ENCODE data around the gene CCDC110. TPM values are rescaled to one million over a fixed set of nuclear protein-coding genes. Genes with fewer than 3 reads are reported as not detected.

The CCDC110 gene
- total and polyA plus RNA-seq, 2 of the 13 experiments (the other 11 are each of a cell fraction or from before 2014, with no cell fraction given) = not detected

- TF ChIP-seq, protein P1, sequence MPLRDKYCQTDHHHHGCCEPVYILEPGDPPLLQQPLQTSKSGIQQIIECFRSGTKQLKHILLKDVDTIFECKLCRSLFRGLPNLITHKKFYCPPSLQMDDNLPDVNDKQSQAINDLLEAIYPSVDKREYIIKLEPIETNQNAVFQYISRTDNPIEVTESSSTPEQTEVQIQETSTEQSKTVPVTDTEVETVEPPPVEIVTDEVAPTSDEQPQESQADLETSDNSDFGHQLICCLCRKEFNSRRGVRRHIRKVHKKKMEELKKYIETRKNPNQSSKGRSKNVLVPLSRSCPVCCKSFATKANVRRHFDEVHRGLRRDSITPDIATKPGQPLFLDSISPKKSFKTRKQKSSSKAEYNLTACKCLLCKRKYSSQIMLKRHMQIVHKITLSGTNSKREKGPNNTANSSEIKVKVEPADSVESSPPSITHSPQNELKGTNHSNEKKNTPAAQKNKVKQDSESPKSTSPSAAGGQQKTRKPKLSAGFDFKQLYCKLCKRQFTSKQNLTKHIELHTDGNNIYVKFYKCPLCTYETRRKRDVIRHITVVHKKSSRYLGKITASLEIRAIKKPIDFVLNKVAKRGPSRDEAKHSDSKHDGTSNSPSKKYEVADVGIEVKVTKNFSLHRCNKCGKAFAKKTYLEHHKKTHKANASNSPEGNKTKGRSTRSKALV (CRISPR knock-in tag; IDR thresholded peaks at IDR 0.05) = 0 out of 2 replicates have a peak, but pooled peaks have one; percentile 39
- TF ChIP-seq FIP1L1 (IDR thresholded peaks at IDR 0.05; ENCODE audit: borderline replicate concordance, insufficient read depth, low read depth, low read length) (no peak), ZKSCAN8 (CRISPR knock-in tag; IDR thresholded peaks at IDR 0.05; ENCODE audit: borderline replicate concordance) (no peak), NFATC3 (CRISPR knock-in tag; IDR thresholded peaks at IDR 0.05) (0 out of 2 replicates have a peak, but pooled peaks have one; percentile 43), ZFP37 (CRISPR knock-in tag; IDR thresholded peaks at IDR 0.05; ENCODE audit: borderline replicate concordance) (no peak), ZNF850 (CRISPR knock-in tag; conservative IDR thresholded peaks at IDR 0.05) (no peak), ZNF44 (CRISPR knock-in tag; IDR thresholded peaks at IDR 0.05) (no peak), IKZF1 (IDR thresholded peaks at IDR 0.05) (no peak), FOXA3 (CRISPR knock-in tag; IDR thresholded peaks at IDR 0.05) (peak; percentile 0; the same call in 1 of the 2 replicates), FOXK2 (IDR thresholded peaks at IDR 0.05) (peak; percentile 99), KLF12 (CRISPR knock-in tag; IDR thresholded peaks at IDR 0.05; ENCODE audit: borderline replicate concordance) (peak; percentile 65; the same call in 1 of the 2 replicates), ZNF124 (CRISPR knock-in tag; IDR thresholded peaks at IDR 0.05) (no peak), ZNF282 (IDR thresholded peaks at IDR 0.05; ENCODE audit: partially characterized antibody) (no peak), RXRB (CRISPR knock-in tag; IDR thresholded peaks at IDR 0.05; ENCODE audit: borderline replicate concordance) (no peak; the same call in 1 of the 2 replicates), PRDM10 (CRISPR knock-in tag; IDR thresholded peaks at IDR 0.05; ENCODE audit: low read depth) (peak; percentile 100), PRDM15 (CRISPR knock-in tag; IDR thresholded peaks at IDR 0.05) (no peak), ZNF776 (CRISPR knock-in tag; IDR thresholded peaks at IDR 0.05) (peak; percentile 55; the same call in 1 of the 2 replicates), TAF15 (IDR thresholded peaks at IDR 0.05; ENCODE audit: low read depth, low read length, poor library complexity, severe bottlenecking) (no peak)
- TF ChIP-seq, protein P2, sequence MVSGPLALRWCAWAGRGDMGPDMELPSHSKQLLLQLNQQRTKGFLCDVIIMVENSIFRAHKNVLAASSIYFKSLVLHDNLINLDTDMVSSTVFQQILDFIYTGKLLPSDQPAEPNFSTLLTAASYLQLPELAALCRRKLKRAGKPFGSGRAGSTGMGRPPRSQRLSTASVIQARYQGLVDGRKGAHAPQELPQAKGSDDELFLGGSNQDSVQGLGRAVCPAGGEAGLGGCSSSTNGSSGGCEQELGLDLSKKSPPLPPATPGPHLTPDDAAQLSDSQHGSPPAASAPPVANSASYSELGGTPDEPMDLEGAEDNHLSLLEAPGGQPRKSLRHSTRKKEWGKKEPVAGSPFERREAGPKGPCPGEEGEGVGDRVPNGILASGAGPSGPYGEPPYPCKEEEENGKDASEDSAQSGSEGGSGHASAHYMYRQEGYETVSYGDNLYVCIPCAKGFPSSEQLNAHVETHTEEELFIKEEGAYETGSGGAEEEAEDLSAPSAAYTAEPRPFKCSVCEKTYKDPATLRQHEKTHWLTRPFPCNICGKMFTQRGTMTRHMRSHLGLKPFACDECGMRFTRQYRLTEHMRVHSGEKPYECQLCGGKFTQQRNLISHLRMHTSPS (CRISPR knock-in tag; IDR thresholded peaks at IDR 0.05; ENCODE audit: low read depth) = no peak
Measured at GRCh38 chr4:185425647-185426352, 45.7 kb downstream of the CCDC110 start, which contains the start of gene UFSP2 (continued).
